Ascending aorta (tissue), 2 donors: ENCODE results near the gene CDH1. TPM values are rescaled to one million over a fixed set of nuclear protein-coding genes. Genes with fewer than 3 reads are reported as not detected.

Experiments used
- DNase-seq, 2 donors: peaks; one replicate each; pipeline ENCODE4 v3.0.0-alpha.2; 2019; ENCODE audit warnings: low spot score in 2 of 2
- H3K27ac ChIP-seq, 2 donors: fragments of 200-600 bp; sonication (generic); one replicate each; pipeline ENCODE4 v1.5.1; 2016 to 2017; ENCODE audit warnings: mild to moderate bottlenecking in 1 of 2
- H3K27me3 ChIP-seq: fragments of 200-600 bp; sonication (generic); one replicate; pipeline ENCODE4 v1.5.1; 2017
- H3K36me3 ChIP-seq, 2 donors: fragments of 200-600 bp; sonication (generic); one replicate each; pipeline ENCODE4 v1.5.1; 2016
- H3K4me1 ChIP-seq, 2 donors: fragments of 200-600 bp; sonication (generic); one replicate each; pipeline ENCODE4 v1.5.1; 2016 to 2017; ENCODE audit warnings: mild to moderate bottlenecking in 1 of 2
- H3K4me3 ChIP-seq, 2 donors: fragments of 200-600 bp; sonication (generic); one replicate each; pipeline ENCODE4 v1.5.1; 2016 to 2017; ENCODE audit warnings: mild to moderate bottlenecking in 1 of 2
- H3K9me3 ChIP-seq, 2 donors: fragments of 200-600 bp; sonication (generic); one replicate each; pipeline ENCODE4 v1.5.1; 2016
- CTCF ChIP-seq, 3 experiments: fragments of 200-600 bp in 2 of 3; fragments of 450-650 bp in 1 of 3; sonication (generic) in 2 of 3; IDR thresholded peaks; one replicate each; pipeline ENCODE4 v1.5.1; 2016 to 2019; ENCODE audit warnings: antibody characterized with exemption in 3 of 3, mild to moderate bottlenecking in 1 of 3, moderate library complexity in 1 of 3
- intact Hi-C: fragments of 100-400 bp; cut with DNase I; formaldehyde crosslinking; loops from one replicate; pipeline ENCODE4 v1.15.1; 2023
- total RNA-seq: library from RNA; depleted of rRNA; stranded (reverse); fragments of >200 nt; gene quantifications from one replicate; pipeline ENCODE4 v1.1.0, GENCODE V29; 2016

Gene CDH1
- total RNA-seq, 1 donor from 2014 or later = not detected

GRCh38 chr16:68700120-68700519 is 37.0 kb upstream of the CDH1 start:
- Histone ChIP-seq H3K4me1 (no peaks in the 10 kb centered on the region), H3K9me3 (no peaks in the 10 kb centered on the region), H3K36me3 (no peaks in the 10 kb centered on the region), H3K27me3 (no peaks in the 10 kb centered on the region), H3K4me3 (no peak overlapping the region), H3K27ac (no peak overlapping the region)
- no peak for TF ChIP-seq CTCF (IDR thresholded peaks at IDR 0.05)
- DNase-seq = no peak
- intact Hi-C loops = no loop called here

GRCh38 chr16:68700831-68701230 is 36.3 kb upstream of the CDH1 start:
- intact Hi-C loops = no loop called here
- TF ChIP-seq CTCF (IDR thresholded peaks at IDR 0.05) = no peak

GRCh38 chr16:68704232-68704867 is 32.7 kb upstream of the CDH1 start:
- DNase-seq = no peak
- H3K4me1 ChIP-seq = no peaks in the 10 kb centered on the region
- TF ChIP-seq CTCF (IDR thresholded peaks at IDR 0.05) = peak in 2 of 3 experiments; percentile 11 to 48
- H3K4me3 ChIP-seq = no peak overlapping the region
- no peaks in the 10 kb centered on the region for H3K27me3 ChIP-seq
- no peak overlapping the region for H3K27ac ChIP-seq
- no peaks in the 10 kb centered on the region for H3K36me3 ChIP-seq
- no peaks in the 10 kb centered on the region for H3K9me3 ChIP-seq
- intact Hi-C loops = no loop called here

More at GRCh38 chr16:68700831-68701230, 36.3 kb upstream of the CDH1 start:
- no peak for DNase-seq
- Histone ChIP-seq H3K4me1 (no peaks in the 10 kb centered on the region), H3K27ac (no peak overlapping the region), H3K27me3 (no peaks in the 10 kb centered on the region), H3K36me3 (no peaks in the 10 kb centered on the region), H3K9me3 (no peaks in the 10 kb centered on the region), H3K4me3 (no peak overlapping the region)

GRCh38 chr16:68707340-68708152 is 29.5 kb upstream of the CDH1 start:
- no peak overlapping the region for H3K27ac ChIP-seq

GRCh38 chr16:68710211-68710610 is 26.9 kb upstream of the CDH1 start:
- H3K4me1 ChIP-seq = no peaks in the 10 kb centered on the region
- H3K36me3 ChIP-seq = no peaks in the 10 kb centered on the region
- no peaks in the 10 kb centered on the region for H3K9me3 ChIP-seq
- H3K27me3 ChIP-seq = no peaks in the 10 kb centered on the region
- DNase-seq = no peak
- H3K4me3 ChIP-seq = no peak overlapping the region
- TF ChIP-seq CTCF (IDR thresholded peaks at IDR 0.05) = no peak
- intact Hi-C loops = no loop called here
- no peak overlapping the region for H3K27ac ChIP-seq

More at GRCh38 chr16:68707340-68708152, 29.5 kb upstream of the CDH1 start:
- no peak for DNase-seq
- no peaks in the 10 kb centered on the region for H3K27me3 ChIP-seq
- no peak overlapping the region for H3K4me3 ChIP-seq
- no peaks in the 10 kb centered on the region for H3K9me3 ChIP-seq
- no peaks in the 10 kb centered on the region for H3K36me3 ChIP-seq
- intact Hi-C loops = no loop called here
- H3K4me1 ChIP-seq = no peaks in the 10 kb centered on the region
- TF ChIP-seq CTCF (IDR thresholded peaks at IDR 0.05) = no peak
